ENCODE measurements around the gene RDH12.

DNA sequence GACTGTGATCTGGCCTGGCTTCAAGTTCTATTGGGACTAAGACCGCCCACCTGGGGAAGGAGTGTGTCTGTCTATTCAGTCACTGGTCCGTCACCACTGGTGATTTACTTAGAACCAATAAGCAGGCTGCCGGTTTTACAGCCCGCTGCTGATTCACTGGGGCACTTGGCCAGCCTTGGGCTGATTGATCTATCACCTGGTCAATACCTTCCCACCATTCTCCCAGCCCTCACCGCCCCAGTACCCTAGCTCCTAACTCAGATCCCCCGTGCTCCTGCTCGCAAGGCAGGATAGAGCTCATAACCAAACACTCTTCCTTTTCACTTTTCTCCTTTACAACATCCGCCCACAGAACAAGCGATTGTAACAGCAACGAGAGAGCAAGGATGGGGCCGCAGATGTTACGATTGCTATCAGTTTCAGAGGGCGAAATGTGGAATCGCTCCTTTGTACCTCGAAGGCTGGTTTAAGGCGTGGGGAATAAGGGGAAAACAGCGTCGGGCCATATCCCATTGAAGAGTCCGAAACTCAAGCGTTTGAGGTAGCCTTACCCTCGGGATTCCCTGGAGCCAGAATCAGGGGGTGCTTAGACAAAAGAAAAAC, 6.8 kb upstream of the RDH12 start:
- no peak for TF ChIP-seq EZH2 (IDR thresholded peaks at IDR 0.05; ENCODE audit: low read length, missing control alignments)
- TF ChIP-seq, protein P1, sequence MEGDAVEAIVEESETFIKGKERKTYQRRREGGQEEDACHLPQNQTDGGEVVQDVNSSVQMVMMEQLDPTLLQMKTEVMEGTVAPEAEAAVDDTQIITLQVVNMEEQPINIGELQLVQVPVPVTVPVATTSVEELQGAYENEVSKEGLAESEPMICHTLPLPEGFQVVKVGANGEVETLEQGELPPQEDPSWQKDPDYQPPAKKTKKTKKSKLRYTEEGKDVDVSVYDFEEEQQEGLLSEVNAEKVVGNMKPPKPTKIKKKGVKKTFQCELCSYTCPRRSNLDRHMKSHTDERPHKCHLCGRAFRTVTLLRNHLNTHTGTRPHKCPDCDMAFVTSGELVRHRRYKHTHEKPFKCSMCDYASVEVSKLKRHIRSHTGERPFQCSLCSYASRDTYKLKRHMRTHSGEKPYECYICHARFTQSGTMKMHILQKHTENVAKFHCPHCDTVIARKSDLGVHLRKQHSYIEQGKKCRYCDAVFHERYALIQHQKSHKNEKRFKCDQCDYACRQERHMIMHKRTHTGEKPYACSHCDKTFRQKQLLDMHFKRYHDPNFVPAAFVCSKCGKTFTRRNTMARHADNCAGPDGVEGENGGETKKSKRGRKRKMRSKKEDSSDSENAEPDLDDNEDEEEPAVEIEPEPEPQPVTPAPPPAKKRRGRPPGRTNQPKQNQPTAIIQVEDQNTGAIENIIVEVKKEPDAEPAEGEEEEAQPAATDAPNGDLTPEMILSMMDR (conservative IDR thresholded peaks at IDR 0.05 in 1 of 2, IDR thresholded peaks at IDR 0.05 in 1 of 2; ENCODE audit: low read depth in 1 of 2, low read length in 2 of 2): no peak
